22Rv1 (cell line): ENCODE data around the gene CRYZL1.

Experiments
- CTCF ChIP-seq: fragments of 450-650 bp; IDR thresholded peaks from 2 replicates; pipeline ENCODE4 v1.5.1; 2017; ENCODE audit warnings: mild to moderate bottlenecking
- ZFX ChIP-seq: fragments of 450-650 bp; IDR thresholded peaks from 2 replicates; pipeline ENCODE4 v1.6.1; 2017; ENCODE audit warnings: antibody characterized with exemption, borderline replicate concordance

- TF ChIP-seq CTCF, result no peak
- no peak for TF ChIP-seq ZFX
Measured at GRCh38 chr21:33539616-33540015, 101.9 kb downstream of the CRYZL1 start.
